ENCODE results near the gene PCID2. TPM values are rescaled to one million over a fixed set of nuclear protein-coding genes. Genes with fewer than 3 reads are reported as not detected.
A peak's percentile ranks its signal among the peaks of the same experiment; 100 is the strongest.

PCID2 gene
- total RNA-seq, 2 experiments from 2014 or later = 65.6 TPM

DNA sequence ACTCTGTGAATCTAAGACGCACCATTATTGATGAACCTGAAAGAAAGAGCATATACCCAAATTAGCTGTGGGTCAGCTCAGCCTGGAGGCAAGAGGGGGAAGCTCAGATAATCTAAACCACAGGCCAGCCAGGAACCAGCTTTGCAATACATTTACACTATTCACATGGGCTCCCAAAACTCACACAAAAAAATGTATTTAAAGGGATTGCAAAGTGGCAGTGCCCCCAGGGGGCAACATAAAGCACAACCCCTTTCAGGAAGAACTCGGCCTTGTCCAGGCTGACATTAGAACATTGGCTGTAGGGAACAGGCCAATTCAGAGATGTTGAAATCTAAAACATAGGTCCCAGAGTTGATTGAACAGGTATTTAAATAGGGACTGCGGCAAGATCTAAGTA is 53.3 kb downstream of the PCID2 start:
- Mint-ChIP-seq H3K9me3 (peaks cover 8% of the 10 kb centered on the region), H3K27ac (no peak overlapping the region), H3K27me3 (peaks cover 23% of the 10 kb centered on the region), H3K36me3 (peaks cover 1% of the 10 kb centered on the region), H3K4me1 (peaks cover 16% of the 10 kb centered on the region), H3K4me3 (no peak overlapping the region)
- no peak for DNase-seq

DNA sequence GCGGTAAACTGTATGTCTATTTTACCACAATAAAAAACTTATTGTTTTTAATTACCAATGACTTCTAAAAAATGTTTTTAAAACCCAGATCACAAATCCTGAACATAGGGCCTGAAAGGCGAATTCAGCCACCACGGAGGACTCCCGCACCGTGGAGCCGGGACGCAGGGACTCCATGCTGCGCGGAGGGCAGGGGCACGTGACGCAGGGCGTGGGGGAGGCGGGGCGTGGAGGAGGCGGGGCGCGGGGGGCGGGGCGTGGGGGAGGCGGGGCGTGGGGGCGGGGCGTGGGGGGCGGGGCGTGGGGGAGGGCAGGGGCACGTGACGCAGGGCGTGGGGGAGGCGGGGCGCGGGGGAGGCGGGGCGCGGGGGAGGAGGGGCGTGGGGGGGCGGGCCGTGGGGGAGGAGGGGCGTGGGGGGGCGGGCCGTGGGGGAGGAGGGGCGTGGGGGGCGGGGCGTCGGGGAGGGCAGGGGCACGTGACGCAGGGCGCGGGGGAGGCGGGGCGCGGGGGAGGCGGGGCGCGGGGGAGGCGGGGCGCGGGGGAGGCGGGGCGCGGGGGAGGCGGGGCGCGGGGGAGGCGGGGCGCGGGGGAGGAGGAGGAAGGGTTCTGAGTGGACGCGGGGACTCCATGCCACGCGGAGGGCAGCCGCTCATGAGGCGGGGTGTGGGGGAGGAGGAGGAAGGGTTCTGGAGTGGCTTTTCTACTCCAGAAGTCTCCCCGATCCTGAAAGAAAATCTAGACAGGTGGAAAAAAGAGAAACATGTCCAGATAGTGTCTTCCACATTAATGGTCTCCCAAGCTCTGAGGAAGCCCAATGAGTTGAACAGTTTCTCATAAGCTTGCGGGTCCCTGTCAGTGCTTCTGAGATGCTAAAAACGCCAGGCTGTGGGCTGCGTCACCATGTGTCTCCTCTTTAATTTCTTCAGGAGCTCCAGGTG is 54.4 kb downstream of the PCID2 start:
- H3K4me1 Mint-ChIP-seq = peaks cover 16% of the 10 kb centered on the region

DNA sequence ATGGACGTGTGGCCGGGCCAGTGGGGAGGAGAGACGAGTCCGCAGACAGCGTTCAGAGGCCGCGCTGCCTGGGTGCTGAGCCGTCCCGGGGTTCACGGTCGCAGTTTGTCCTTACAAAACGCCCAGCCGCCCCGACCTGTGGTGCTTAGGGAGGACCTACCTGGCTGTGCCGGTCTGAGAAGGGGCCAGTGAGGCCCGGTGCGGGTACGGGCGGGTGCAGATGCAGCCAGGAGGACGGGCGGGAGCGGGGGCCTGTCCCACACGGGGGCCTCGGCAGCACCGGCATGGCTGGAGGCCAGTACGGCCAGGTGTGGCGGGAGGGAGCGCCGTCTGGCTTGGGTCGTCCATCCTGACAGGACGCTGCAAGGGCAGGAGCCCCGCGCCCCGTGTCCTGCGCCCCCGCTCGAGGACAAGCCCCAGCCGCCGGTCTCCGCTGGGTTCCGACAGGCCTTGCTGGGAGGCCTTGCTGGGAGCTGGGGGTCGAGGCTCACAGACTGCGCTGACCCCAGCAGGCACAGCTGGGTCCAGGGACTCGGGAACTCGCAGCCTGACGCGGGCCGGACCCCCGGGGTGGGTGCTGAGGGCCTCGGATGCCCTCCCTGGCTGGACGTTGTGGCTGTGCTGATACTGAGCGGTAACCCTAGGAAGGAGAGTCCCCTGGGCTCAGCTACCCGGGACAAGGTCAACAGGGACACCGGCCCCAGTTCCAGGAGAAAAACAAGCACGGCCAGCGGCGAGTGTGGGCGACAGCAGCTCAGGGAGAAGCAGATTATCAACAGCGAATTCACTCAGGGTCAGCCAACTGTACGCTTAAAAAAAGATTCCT is 55.3 kb downstream of the PCID2 start:
- Mint-ChIP-seq H3K4me3 (peak overlapping the region; percentile 66), H3K27ac (peak overlapping the region; percentile 61), H3K36me3 (peaks cover 1% of the 10 kb centered on the region), H3K9me3 (peaks cover 8% of the 10 kb centered on the region), H3K27me3 (peaks cover 25% of the 10 kb centered on the region), H3K4me1 (peaks cover 16% of the 10 kb centered on the region)
- peak; percentile 18 for DNase-seq

More for the DNA sequence above, 54.4 kb downstream of the PCID2 start:
- Mint-ChIP-seq H3K27ac (no peak overlapping the region), H3K36me3 (peaks cover 1% of the 10 kb centered on the region), H3K9me3 (peaks cover 8% of the 10 kb centered on the region), H3K27me3 (peaks cover 25% of the 10 kb centered on the region), H3K4me3 (peak overlapping the region; percentile 63)
- DNase-seq = peak; percentile 43

DNA sequence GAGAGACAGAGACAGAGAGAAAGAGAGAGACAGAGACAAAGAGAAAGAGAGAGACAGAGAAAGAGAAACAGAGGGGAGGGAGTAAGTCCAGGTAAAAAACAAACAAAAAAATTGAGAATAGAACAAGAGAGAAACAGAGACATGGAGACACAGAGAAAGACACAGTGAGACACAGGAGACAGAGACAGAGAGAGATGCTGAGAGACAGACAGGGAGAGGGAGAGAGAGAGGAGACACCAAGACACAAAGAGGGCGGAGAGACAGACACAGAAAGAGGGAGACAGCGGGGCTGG is 55.8 kb downstream of the PCID2 start:
- H3K4me1 Mint-ChIP-seq = peaks cover 16% of the 10 kb centered on the region
- H3K36me3 Mint-ChIP-seq = peaks cover 1% of the 10 kb centered on the region
- H3K27ac Mint-ChIP-seq = peak overlapping the region; percentile 26

DNA sequence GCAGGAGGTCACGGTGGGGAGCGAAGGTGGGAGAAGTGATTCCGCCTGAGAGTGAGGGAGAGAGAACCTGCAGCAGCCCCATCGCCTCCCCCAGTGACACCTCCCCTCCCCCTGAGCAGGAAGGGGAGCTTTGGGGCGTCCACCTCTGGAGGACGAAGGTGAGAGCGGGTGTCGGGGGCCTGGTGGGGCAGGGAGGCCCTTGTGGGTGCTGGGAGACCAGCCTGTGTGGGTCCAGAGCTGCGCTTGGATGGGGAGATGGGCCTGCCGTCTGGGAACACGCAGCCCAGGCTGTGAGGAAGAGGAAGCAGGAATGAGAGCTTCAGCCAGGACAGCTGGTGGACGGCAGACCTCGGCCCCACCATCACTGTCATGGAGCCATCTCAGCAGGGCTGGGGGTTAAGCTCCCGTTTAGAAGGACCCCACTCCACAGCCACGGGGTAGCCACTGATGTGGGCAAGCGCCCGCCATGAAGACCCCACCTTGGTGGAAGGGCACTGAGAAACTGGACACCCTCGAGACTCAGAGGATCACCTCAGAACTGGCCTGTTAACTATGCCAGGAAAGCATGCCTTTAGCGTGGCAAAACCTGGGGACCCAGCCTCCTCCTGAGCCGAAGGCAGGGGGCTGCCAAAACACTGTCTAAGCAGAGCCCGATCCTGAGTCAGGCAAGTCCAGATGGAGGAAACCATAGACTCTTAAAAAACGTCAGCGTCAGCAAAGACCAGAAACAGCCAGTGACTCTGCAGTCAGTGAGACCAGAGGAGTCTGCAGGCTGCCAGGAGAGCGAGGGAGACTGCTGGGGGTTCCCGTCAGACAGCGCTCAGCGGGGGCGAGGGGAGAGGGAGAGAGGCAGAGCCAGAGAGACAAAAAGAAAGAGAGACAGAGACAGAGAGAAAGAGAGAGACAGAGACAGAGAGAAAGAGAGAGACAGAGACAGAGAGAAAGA is 56.5 kb downstream of the PCID2 start:
- Mint-ChIP-seq H3K9me3 (peaks cover 8% of the 10 kb centered on the region), H3K36me3 (peaks cover 1% of the 10 kb centered on the region), H3K4me1 (peaks cover 16% of the 10 kb centered on the region), H3K27ac (no peak overlapping the region), H3K27me3 (peaks cover 25% of the 10 kb centered on the region), H3K4me3 (peak overlapping the region; percentile 66)
- DNase-seq = no peak

More for the DNA sequence above, 55.8 kb downstream of the PCID2 start:
- H3K27me3 Mint-ChIP-seq = peaks cover 25% of the 10 kb centered on the region
- H3K4me3 Mint-ChIP-seq = peak overlapping the region; percentile 66
- H3K9me3 Mint-ChIP-seq = peaks cover 8% of the 10 kb centered on the region
- no peak for DNase-seq

DNA sequence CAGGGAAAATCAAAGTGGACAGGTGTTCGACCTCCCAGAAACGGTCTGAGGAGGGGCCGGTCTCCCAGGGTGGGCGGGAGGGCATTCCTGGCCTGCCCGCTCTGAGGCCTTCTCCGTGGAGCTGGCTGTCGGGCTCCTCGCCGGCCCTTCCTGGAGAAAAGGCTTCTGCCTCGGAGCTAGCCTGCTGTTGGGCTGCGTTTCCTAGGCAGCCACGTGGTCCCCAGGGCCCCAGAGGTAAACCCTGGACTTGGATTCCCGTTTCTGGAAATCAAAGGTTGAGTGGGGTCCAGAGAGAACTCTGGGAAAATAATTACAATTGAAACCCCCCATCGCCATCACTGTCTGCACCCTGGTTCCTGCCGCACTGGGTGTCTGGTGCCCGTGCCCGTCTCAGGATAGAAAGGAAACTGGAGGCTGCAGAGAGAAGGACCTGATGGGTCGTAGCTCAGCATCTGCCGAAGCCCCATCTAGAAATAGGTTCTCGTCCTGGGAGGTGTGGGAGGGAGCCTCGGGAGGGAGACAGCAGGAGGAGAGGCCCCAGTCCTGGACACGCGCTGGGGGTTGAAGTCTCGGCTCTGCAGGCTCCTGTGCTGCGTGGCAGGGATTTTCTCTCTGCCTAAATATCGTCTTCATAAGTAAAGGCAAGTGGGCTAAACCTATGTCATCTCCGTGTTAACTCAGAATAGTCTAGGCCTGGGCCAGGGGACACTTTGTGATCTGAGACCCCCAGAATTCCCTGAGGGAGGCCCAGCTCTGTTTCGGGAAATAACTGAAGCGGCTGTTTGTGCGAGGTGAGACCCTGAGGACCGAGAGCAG is 57.7 kb downstream of the PCID2 start:
- no peak overlapping the region for H3K4me3 Mint-ChIP-seq
- peaks cover 1% of the 10 kb centered on the region for H3K36me3 Mint-ChIP-seq
- H3K27me3 Mint-ChIP-seq = peaks cover 25% of the 10 kb centered on the region
- no peak for DNase-seq
- H3K27ac Mint-ChIP-seq = no peak overlapping the region
- H3K9me3 Mint-ChIP-seq = peaks cover 8% of the 10 kb centered on the region
- H3K4me1 Mint-ChIP-seq = peaks cover 16% of the 10 kb centered on the region

DNA sequence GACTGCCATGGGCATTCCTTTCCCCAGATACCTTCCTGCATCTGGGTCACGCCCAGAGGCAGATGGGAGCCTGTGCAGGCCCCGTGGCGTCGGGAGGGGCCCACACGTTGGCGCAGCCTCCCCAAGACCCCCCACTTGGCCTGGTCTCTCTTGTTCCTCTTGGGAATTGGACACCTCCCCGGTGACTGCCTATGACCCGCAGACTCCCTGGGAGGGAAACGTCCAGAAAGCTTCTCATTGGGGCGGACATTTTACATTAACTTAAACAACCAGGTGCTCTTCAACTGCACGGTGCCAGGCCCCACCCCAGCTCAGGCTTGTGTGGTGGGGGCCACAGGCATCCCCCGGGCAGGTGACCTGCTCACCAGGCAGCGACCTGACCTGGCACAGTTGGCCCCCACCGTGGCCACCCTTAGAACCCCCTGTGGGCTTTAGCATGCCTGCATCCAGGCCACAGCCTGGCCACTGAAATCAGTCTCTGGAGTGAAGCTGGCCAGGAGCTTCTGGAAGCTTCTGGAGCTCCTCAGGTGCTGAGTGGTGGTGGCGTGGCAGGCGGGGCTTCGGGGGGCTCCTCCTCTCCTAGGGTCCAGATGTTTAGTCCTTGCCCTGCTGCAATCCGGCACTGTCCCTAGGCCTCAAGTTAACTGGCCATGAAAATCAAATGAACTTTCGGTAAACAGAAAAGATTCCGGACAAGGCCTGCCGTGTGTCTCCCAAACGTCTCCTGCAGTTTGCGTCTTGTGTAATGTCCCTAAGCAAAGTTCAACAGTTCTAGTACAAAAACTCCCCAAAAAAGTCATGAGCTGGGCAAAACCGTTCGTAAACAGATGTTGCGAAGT is 58.5 kb downstream of the PCID2 start:
- peaks cover 20% of the 10 kb centered on the region for H3K4me1 Mint-ChIP-seq

DNA sequence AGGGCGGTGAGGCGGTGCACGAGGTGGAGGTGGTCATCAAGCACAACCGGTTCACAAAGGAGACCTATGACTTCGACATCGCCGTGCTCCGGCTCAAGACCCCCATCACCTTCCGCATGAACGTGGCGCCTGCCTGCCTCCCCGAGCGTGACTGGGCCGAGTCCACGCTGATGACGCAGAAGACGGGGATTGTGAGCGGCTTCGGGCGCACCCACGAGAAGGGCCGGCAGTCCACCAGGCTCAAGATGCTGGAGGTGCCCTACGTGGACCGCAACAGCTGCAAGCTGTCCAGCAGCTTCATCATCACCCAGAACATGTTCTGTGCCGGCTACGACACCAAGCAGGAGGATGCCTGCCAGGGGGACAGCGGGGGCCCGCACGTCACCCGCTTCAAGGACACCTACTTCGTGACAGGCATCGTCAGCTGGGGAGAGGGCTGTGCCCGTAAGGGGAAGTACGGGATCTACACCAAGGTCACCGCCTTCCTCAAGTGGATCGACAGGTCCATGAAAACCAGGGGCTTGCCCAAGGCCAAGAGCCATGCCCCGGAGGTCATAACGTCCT is 59.4 kb downstream of the PCID2 start:
- peaks cover 1% of the 10 kb centered on the region for H3K36me3 Mint-ChIP-seq
- H3K27me3 Mint-ChIP-seq = peaks cover 25% of the 10 kb centered on the region
- no peak overlapping the region for H3K27ac Mint-ChIP-seq
- H3K4me3 Mint-ChIP-seq = no peak overlapping the region
- H3K9me3 Mint-ChIP-seq = peaks cover 1% of the 10 kb centered on the region
- DNase-seq = no peak
- peaks cover 17% of the 10 kb centered on the region for H3K4me1 Mint-ChIP-seq

More for the DNA sequence above, 58.5 kb downstream of the PCID2 start:
- Mint-ChIP-seq H3K27ac (no peak overlapping the region), H3K9me3 (peaks cover 3% of the 10 kb centered on the region), H3K27me3 (peaks cover 25% of the 10 kb centered on the region), H3K36me3 (peaks cover 1% of the 10 kb centered on the region), H3K4me3 (no peak overlapping the region)
- no peak for DNase-seq

DNA sequence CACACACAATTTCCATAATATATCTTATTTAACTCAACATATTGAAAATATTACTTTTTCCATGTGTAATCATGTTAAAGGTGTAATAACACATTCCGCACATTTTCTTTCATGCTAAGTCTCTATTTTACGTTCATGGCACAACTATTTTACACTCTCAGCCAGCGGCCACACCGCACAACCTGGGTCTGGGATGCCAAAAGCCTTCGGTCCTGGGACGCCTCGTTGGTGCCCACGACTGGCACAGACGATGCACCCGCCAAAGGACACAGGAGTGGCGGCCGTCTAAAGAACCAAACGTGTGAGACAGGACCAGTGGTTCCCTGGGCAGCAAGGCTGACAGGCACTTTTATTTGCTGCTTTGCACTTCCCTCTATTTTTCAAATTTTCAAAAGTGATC is 60.1 kb downstream of the PCID2 start:
- Mint-ChIP-seq H3K27ac (no peak overlapping the region), H3K27me3 (peaks cover 25% of the 10 kb centered on the region), H3K9me3 (peaks cover 1% of the 10 kb centered on the region), H3K4me1 (peaks cover 13% of the 10 kb centered on the region), H3K4me3 (no peak overlapping the region), H3K36me3 (no peaks in the 10 kb centered on the region)
- DNase-seq = no peak

DNA sequence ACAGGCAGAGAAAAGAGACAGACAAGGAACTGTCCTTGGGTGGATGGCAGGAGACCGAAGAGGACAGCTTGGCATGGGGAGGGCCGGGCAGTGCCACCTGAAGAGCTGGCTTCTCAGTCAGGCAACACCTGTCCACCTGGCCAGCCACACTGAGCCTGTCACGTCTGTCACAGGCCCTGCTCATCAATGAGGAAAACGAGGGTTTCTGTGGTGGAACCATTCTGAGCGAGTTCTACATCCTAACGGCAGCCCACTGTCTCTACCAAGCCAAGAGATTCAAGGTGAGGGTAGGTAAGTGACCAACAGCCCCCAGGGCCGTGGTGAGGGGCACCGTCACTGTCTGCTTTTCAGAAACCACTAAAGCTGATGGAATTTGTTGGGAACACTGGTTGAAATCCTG is 61.3 kb downstream of the PCID2 start:
- H3K4me1 Mint-ChIP-seq = peaks cover 6% of the 10 kb centered on the region

DNA sequence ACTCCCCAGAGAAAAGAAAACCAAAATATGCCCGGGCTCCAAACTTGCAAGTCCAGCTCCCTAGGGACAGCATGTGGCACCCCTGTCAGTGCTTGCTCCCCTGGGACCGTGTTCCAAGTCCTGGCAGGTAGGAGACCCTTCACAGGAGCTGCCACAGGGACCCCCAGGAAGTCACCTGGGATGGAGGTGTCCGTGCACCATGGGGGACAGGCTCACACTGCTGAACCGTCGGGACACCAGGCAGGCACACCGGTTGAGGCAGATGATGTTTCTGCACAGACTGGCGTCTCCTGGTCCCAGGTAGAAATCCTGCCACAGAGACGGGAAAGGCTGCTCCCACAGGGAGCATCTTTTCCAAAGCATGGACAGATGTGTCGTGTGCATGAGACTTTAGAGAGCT is 61.7 kb downstream of the PCID2 start:
- Mint-ChIP-seq H3K36me3 (no peaks in the 10 kb centered on the region), H3K27me3 (peaks cover 13% of the 10 kb centered on the region), H3K27ac (no peak overlapping the region), H3K9me3 (peaks cover 1% of the 10 kb centered on the region), H3K4me3 (no peak overlapping the region), H3K4me1 (peaks cover 4% of the 10 kb centered on the region)
- DNase-seq = no peak

More for the DNA sequence above, 61.3 kb downstream of the PCID2 start:
- peaks cover 1% of the 10 kb centered on the region for H3K9me3 Mint-ChIP-seq
- no peaks in the 10 kb centered on the region for H3K36me3 Mint-ChIP-seq
- no peak for DNase-seq
- H3K27ac Mint-ChIP-seq = no peak overlapping the region
- no peak overlapping the region for H3K4me3 Mint-ChIP-seq
- peaks cover 18% of the 10 kb centered on the region for H3K27me3 Mint-ChIP-seq

DNA sequence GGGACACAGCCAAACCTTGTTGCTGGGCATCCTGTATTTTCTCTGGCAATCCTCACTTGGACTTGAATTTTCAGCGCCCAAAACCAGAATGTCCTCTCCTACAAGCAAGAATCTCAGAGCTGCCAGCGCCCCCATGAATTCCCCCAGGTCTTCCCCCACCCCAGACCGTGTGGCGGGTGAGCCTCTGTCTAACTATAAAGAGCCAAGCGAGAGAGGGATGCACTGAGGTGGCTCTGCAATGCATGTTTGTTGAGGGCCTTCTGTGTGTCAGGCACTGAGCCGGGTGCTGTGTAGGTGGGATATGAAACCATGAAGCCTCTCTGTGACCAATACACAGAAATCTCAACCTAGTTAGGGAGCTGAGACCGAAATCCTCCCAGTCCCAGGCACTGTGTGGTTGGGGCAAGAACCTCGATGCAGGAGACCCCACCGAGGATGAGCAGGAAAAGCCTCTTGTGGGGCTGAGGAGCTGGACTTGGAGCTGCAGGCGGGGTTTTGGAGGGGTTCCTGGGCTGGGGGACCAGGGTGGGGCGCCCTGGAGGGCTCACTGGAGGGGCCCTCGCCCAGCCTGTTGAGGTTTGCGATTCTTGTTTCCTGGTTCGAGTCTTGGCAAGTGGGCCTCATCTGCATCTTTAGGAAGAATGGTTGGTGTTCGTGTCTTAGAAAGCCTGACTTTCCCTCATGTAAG is 62.4 kb downstream of the PCID2 start:
- DNase-seq = no peak
- H3K4me1 Mint-ChIP-seq = peaks cover 4% of the 10 kb centered on the region
- peaks cover 6% of the 10 kb centered on the region for H3K27me3 Mint-ChIP-seq
- H3K36me3 Mint-ChIP-seq = no peaks in the 10 kb centered on the region
- no peak overlapping the region for H3K27ac Mint-ChIP-seq
- H3K4me3 Mint-ChIP-seq = no peak overlapping the region
- peaks cover 1% of the 10 kb centered on the region for H3K9me3 Mint-ChIP-seq
